ENCODE data around the gene LAMC1.

GRCh38 chr1:183082650-183083049 is 59.4 kb downstream of the LAMC1 start:
- no peak for TF ChIP-seq ATF3 (IDR thresholded peaks at IDR 0.05)
- no peak for TF ChIP-seq EZH2 (IDR thresholded peaks at IDR 0.05)
- no peak for TF ChIP-seq ZNF274 (IDR thresholded peaks at IDR 0.05; ENCODE audit: low read depth, low read length)
- TF ChIP-seq POLR2A (IDR thresholded peaks at IDR 0.05; ENCODE audit: borderline replicate concordance, extremely low read depth, insufficient read depth, insufficient read length), result no peak
- TF ChIP-seq YY1 (IDR thresholded peaks at IDR 0.05; ENCODE audit: extremely low read depth, insufficient replicate concordance, low read depth, low read length), result no peak
- TF ChIP-seq CTCF (IDR thresholded peaks at IDR 0.05 in 2 of 3, conservative IDR thresholded peaks at IDR 0.05 in 1 of 3; ENCODE audit: borderline replicate concordance in 1 of 3, insufficient read depth in 1 of 3, low read depth in 2 of 3, low read length in 2 of 3), result no peak
- no peak for TF ChIP-seq REST (IDR thresholded peaks at IDR 0.05; ENCODE audit: low read depth)
- TF ChIP-seq MAX (IDR thresholded peaks at IDR 0.05), result no peak
- no peak for TF ChIP-seq POLR2AphosphoS5 (IDR thresholded peaks at IDR 0.05; ENCODE audit: low read depth, low read length)

All from HCT116 (cell line).